GM18951 (cell line): ENCODE data around the gene HP1BP3.
A peak's percentile ranks its signal among the peaks of the same experiment; 100 is the strongest.

Experiments
- POLR2A ChIP-seq: IDR thresholded peaks from 4 replicates; pipeline ENCODE4 v1.6.1; 2011; ENCODE audit warnings: mild to moderate bottlenecking; ENCODE audit not compliant: insufficient read length, insufficient read depth; ENCODE audit errors: extremely low read depth
- in situ Hi-C: fragments of 300-500 bp; cut with MboI; formaldehyde crosslinking; loops from one replicate; pipeline ENCODE4 v1.12.0; 2022; ENCODE audit warnings: low sequenced_read_pairs, mixed read lengths, inconsistent platforms; ENCODE audit not compliant: unreplicated experiment

HP1BP3 gene

GRCh38 chr1:20787840-20788795 lies 1.0 kb upstream of the HP1BP3 start:
- in situ Hi-C loops: no loop called here
- TF ChIP-seq POLR2A: no peak

GRCh38 chr1:20786253-20787028 lies 666 bp downstream of the HP1BP3 start:
- peak; percentile 85 for TF ChIP-seq POLR2A
- in situ Hi-C loops: no loop called here

- TF ChIP-seq POLR2A: no peak
- in situ Hi-C loops: no loop called here
Measured at GRCh38 chr1:20785907-20786252, 1.2 kb downstream of the HP1BP3 start.

- TF ChIP-seq POLR2A: no peak
- in situ Hi-C loops: no loop called here
Measured at GRCh38 chr1:20775700-20776099, 11.4 kb downstream of the HP1BP3 start.

- in situ Hi-C loops: no loop called here
- no peak for TF ChIP-seq POLR2A
Measured at GRCh38 chr1:20771780-20772179, 15.3 kb downstream of the HP1BP3 start.

- no peak for TF ChIP-seq POLR2A
- in situ Hi-C loops: no loop called here
Measured at GRCh38 chr1:20770314-20771087, 16.6 kb downstream of the HP1BP3 start.

GRCh38 chr1:20767271-20767670 lies 19.8 kb downstream of the HP1BP3 start:
- TF ChIP-seq POLR2A: no peak
- in situ Hi-C loops: no loop called here

DNA sequence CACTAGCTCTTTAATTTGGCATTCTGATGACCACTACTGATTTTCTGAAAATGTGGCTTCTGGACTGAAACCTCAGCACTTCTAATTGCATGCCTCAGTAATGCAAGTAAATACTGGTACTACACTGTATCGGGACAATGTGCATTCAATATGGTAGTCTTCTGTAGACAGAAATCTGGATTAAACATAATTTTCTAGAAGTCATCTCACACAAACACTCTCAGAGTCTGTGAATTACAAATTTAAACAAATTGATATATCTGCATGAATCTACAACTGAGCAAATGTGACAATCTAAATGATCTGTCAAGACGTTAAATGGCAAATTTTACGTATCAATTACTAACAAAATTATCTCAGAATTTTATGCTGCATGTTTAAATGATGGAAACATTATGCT lies 23.7 kb downstream of the HP1BP3 start:
- no peak for TF ChIP-seq POLR2A

GRCh38 chr1:20760322-20760721 lies 26.8 kb downstream of the HP1BP3 start:
- TF ChIP-seq POLR2A: no peak
- in situ Hi-C loops: no loop called here

More for the DNA sequence above, 23.7 kb downstream of the HP1BP3 start:
- in situ Hi-C loops: no loop called here

- in situ Hi-C loops: no loop called here
- no peak for TF ChIP-seq POLR2A
Measured at GRCh38 chr1:20753589-20753988, 33.5 kb downstream of the HP1BP3 start.

GRCh38 chr1:20751462-20751990 lies 35.6 kb downstream of the HP1BP3 start:
- in situ Hi-C loops: no loop called here
- TF ChIP-seq POLR2A: no peak

DNA sequence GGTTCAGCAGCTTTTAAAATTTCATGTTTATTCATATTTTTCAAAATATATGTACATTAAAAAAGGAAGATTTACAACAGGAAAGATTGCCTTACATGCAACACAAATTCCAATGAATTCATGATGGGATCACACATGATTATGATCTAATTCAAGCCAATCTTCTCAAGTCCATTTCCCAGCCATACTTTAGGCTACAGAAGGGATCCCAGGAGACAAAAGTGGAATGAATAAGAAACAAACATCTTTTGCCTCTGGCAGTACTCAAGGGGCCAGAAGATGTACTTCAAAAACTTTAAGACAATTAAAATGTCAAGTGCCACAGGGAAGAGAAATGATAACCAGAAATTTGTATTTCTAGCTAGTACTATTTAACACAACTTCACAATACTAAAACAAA lies 44.4 kb downstream of the HP1BP3 start:
- no peak for TF ChIP-seq POLR2A
- in situ Hi-C loops: no loop called here

GRCh38 chr1:20740781-20741180 lies 46.3 kb downstream of the HP1BP3 start:
- in situ Hi-C loops: no loop called here
- no peak for TF ChIP-seq POLR2A
